Activated CD4-positive, alpha-beta T cell treated with anti-CD3 and anti-CD28 coated beads, Interleukin-2, amount 10 ng/mL, durations not matched to agents 7 days and 5 days (primary cell): ENCODE data around the gene EIF4G3. TPM values are rescaled to one million over a fixed set of nuclear protein-coding genes. Genes with fewer than 3 reads are reported as not detected.
A peak's percentile ranks its signal among the peaks of the same experiment; 100 is the strongest.
"Not testable (repeated sequence)": the region's sequence is repeated elsewhere in the genome, so short reads cannot be mapped to it uniquely, and the experiment has no call there.

Experiments
- CTCF ChIA-PET: fragments of 350-600 bp; sonication (Branson Sonifier 250); formaldehyde crosslinking; loops from one replicate; lab custom pipeline; 2021; ENCODE audit warnings: antibody characterized with exemption; lab: Charles Lee
- POLR2A ChIA-PET: fragments of 350-600 bp; sonication (Branson Sonifier 250); formaldehyde crosslinking; loops from one replicate; lab custom pipeline; 2021; ENCODE audit warnings: antibody characterized with exemption; lab: Charles Lee
- DNase-seq: peaks from one replicate; pipeline ENCODE4 v3.0.0-alpha.2; 2020
- H3K27ac Mint-ChIP-seq: one replicate; pipeline ENCODE4 v1.8.0; 2021; ENCODE audit warnings: mild to moderate bottlenecking, moderate library complexity, mixed read lengths
- H3K27me3 Mint-ChIP-seq: one replicate; pipeline ENCODE4 v1.8.0; 2021; ENCODE audit warnings: mixed read lengths
- H3K36me3 Mint-ChIP-seq: one replicate; pipeline ENCODE4 v1.8.0; 2021; ENCODE audit warnings: low read depth, mixed read lengths
- H3K4me1 Mint-ChIP-seq: one replicate; pipeline ENCODE4 v1.8.0; 2021; ENCODE audit warnings: mixed read lengths
- H3K4me3 Mint-ChIP-seq: one replicate; pipeline ENCODE4 v1.8.0; 2021; ENCODE audit warnings: mild to moderate bottlenecking, moderate library complexity, mixed read lengths
- H3K9me3 Mint-ChIP-seq: one replicate; pipeline ENCODE4 v1.8.0; 2021; ENCODE audit warnings: mixed read lengths
- total RNA-seq, 2 experiments: library from RNA; stranded (reverse); gene quantifications; one replicate each; pipeline ENCODE4 v1.2.3, GENCODE V29; 2021

Gene EIF4G3
- total RNA-seq, 2 experiments from 2014 or later: 23.8 to 31.5 TPM

GRCh38 chr1:20947409-20947808, 229.3 kb downstream of the EIF4G3 start:
- Mint-ChIP-seq H3K27ac (peak overlapping the region; percentile 39), H3K4me1 (no peaks in the 10 kb centered on the region), H3K27me3 (no peaks in the 10 kb centered on the region), H3K36me3 (no peaks in the 10 kb centered on the region), H3K9me3 (no peaks in the 10 kb centered on the region), H3K4me3 (no peak overlapping the region)
- CTCF ChIA-PET: interaction anchor here (0.7 kb wide), 2 partner anchors 416 to 1157 kb away, joined by 3 to 4 read pairs; no protein-coding TSS in a partner anchor
- no peak for DNase-seq
- POLR2A ChIA-PET: interaction anchor here (0.7 kb wide), 1 partner anchor 305 kb away, joined by 3 read pairs; no protein-coding TSS in a partner anchor

GRCh38 chr1:20936621-20937020, 240.1 kb downstream of the EIF4G3 start:
- ChIA-PET POLR2A (interaction anchor here (0.6 kb wide), 1 partner anchor 10 kb away, joined by 9 read pairs; no protein-coding TSS in a partner anchor), CTCF (no interaction called here)
- DNase-seq: no peak
- Mint-ChIP-seq H3K9me3 (no peaks in the 10 kb centered on the region), H3K27me3 (no peaks in the 10 kb centered on the region), H3K27ac (no peak overlapping the region), H3K4me3 (no peak overlapping the region), H3K4me1 (peaks cover 19% of the 10 kb centered on the region), H3K36me3 (peaks cover 4% of the 10 kb centered on the region)

GRCh38 chr1:20936216-20936615, 240.5 kb downstream of the EIF4G3 start:
- Mint-ChIP-seq H3K9me3 (peaks cover under 1% of the 10 kb centered on the region), H3K36me3 (peaks cover 2% of the 10 kb centered on the region), H3K27me3 (no peaks in the 10 kb centered on the region), H3K4me1 (peaks cover 21% of the 10 kb centered on the region), H3K27ac (no peak overlapping the region), H3K4me3 (no peak overlapping the region)
- ChIA-PET CTCF (no interaction called here), POLR2A (no interaction called here)
- no peak for DNase-seq

- DNase-seq: no peak
- no peaks in the 10 kb centered on the region for H3K36me3 Mint-ChIP-seq
- no peaks in the 10 kb centered on the region for H3K27me3 Mint-ChIP-seq
- H3K27ac Mint-ChIP-seq: no peak overlapping the region
- no peak overlapping the region for H3K4me3 Mint-ChIP-seq
- peaks cover 24% of the 10 kb centered on the region for H3K4me1 Mint-ChIP-seq
- POLR2A ChIA-PET: no interaction called here
- H3K9me3 Mint-ChIP-seq: peaks cover 2% of the 10 kb centered on the region
- CTCF ChIA-PET: no interaction called here
These were observed 241.0 kb downstream of the EIF4G3 start for GRCh38 chr1:20935717-20936116.

GRCh38 chr1:20932437-20932977, 244.2 kb downstream of the EIF4G3 start:
- no peak for DNase-seq
- Mint-ChIP-seq H3K4me3 (no peak overlapping the region), H3K9me3 (peaks cover 2% of the 10 kb centered on the region), H3K36me3 (peaks cover 2% of the 10 kb centered on the region), H3K27ac (peak overlapping the region; percentile 60), H3K27me3 (no peaks in the 10 kb centered on the region), H3K4me1 (peaks cover 24% of the 10 kb centered on the region)
- ChIA-PET CTCF (interaction anchor here (0.6 to 1.2 kb wide), 3 partner anchors 14 to 24 kb away, joined by 3 to 5 read pairs (median 4); no protein-coding TSS in a partner anchor), POLR2A (no interaction called here)

- no peak overlapping the region for H3K4me3 Mint-ChIP-seq
- ChIA-PET POLR2A (no interaction called here), CTCF (interaction anchor here (0.6 to 1.2 kb wide), 3 partner anchors 14 to 25 kb away, joined by 3 to 5 read pairs (median 4); no protein-coding TSS in a partner anchor)
- peaks cover 24% of the 10 kb centered on the region for H3K4me1 Mint-ChIP-seq
- no peaks in the 10 kb centered on the region for H3K27me3 Mint-ChIP-seq
- H3K27ac Mint-ChIP-seq: peak overlapping the region; percentile 60
- no peak for DNase-seq
- peaks cover 2% of the 10 kb centered on the region for H3K9me3 Mint-ChIP-seq
- peaks cover 2% of the 10 kb centered on the region for H3K36me3 Mint-ChIP-seq
These were observed 244.7 kb downstream of the EIF4G3 start for GRCh38 chr1:20931930-20932436.

- peaks cover 2% of the 10 kb centered on the region for H3K9me3 Mint-ChIP-seq
- CTCF ChIA-PET: no interaction called here
These were observed 246.3 kb downstream of the EIF4G3 start for GRCh38 chr1:20930427-20930826.

GRCh38 chr1:20928146-20928545, 248.6 kb downstream of the EIF4G3 start:
- Mint-ChIP-seq H3K4me3 (no peak overlapping the region), H3K9me3 (peaks cover 2% of the 10 kb centered on the region), H3K4me1 (peaks cover 19% of the 10 kb centered on the region), H3K36me3 (peaks cover 2% of the 10 kb centered on the region), H3K27me3 (no peaks in the 10 kb centered on the region), H3K27ac (no peak overlapping the region)
- CTCF ChIA-PET: no interaction called here
- no peak for DNase-seq
- POLR2A ChIA-PET: no interaction called here

More at GRCh38 chr1:20930427-20930826, 246.3 kb downstream of the EIF4G3 start:
- Mint-ChIP-seq H3K4me3 (no peak overlapping the region), H3K27me3 (no peaks in the 10 kb centered on the region), H3K36me3 (peaks cover 2% of the 10 kb centered on the region), H3K4me1 (peaks cover 24% of the 10 kb centered on the region), H3K27ac (no peak overlapping the region)
- no peak for DNase-seq
- POLR2A ChIA-PET: no interaction called here

GRCh38 chr1:20921285-20921684, 255.4 kb downstream of the EIF4G3 start:
- POLR2A ChIA-PET: interaction anchor here (0.6 kb wide), 1 partner anchor 444 kb away, joined by 3 read pairs; no protein-coding TSS in a partner anchor
- no peaks in the 10 kb centered on the region for H3K27me3 Mint-ChIP-seq
- CTCF ChIA-PET: no interaction called here
- H3K27ac Mint-ChIP-seq: no peak overlapping the region
- no peaks in the 10 kb centered on the region for H3K9me3 Mint-ChIP-seq
- no peak overlapping the region for H3K4me3 Mint-ChIP-seq
- H3K4me1 Mint-ChIP-seq: no peaks in the 10 kb centered on the region
- DNase-seq: no peak
- H3K36me3 Mint-ChIP-seq: no peaks in the 10 kb centered on the region

GRCh38 chr1:20913242-20913641, 263.5 kb downstream of the EIF4G3 start:
- H3K27me3 Mint-ChIP-seq: no peaks in the 10 kb centered on the region
- no peak overlapping the region for H3K27ac Mint-ChIP-seq
- H3K36me3 Mint-ChIP-seq: no peaks in the 10 kb centered on the region
- no peaks in the 10 kb centered on the region for H3K4me1 Mint-ChIP-seq
- H3K9me3 Mint-ChIP-seq: no peaks in the 10 kb centered on the region
- H3K4me3 Mint-ChIP-seq: no peak overlapping the region
- POLR2A ChIA-PET: no interaction called here
- no peak for DNase-seq
- CTCF ChIA-PET: interaction anchor here (0.7 to 1.3 kb wide), 2 partner anchors 19 to 1302 kb away, joined by 3 read pairs; no protein-coding TSS in a partner anchor

GRCh38 chr1:20907526-20907925, 269.2 kb downstream of the EIF4G3 start:
- H3K27ac Mint-ChIP-seq, POLR2A ChIA-PET, H3K36me3 Mint-ChIP-seq, H3K4me3 Mint-ChIP-seq, DNase-seq, H3K4me1 Mint-ChIP-seq, H3K27me3 Mint-ChIP-seq, CTCF ChIA-PET, H3K9me3 Mint-ChIP-seq: not testable (repeated sequence)

GRCh38 chr1:20903437-20903836, 273.3 kb downstream of the EIF4G3 start:
- Mint-ChIP-seq H3K27ac (no peak overlapping the region), H3K4me1 (no peaks in the 10 kb centered on the region), H3K4me3 (no peak overlapping the region), H3K27me3 (no peaks in the 10 kb centered on the region), H3K36me3 (peaks cover 1% of the 10 kb centered on the region), H3K9me3 (no peaks in the 10 kb centered on the region)
- POLR2A ChIA-PET: no interaction called here
- CTCF ChIA-PET: interaction anchor here (1.0 to 1.1 kb wide), 2 partner anchors 8 to 138 kb away, joined by 3 read pairs; no protein-coding TSS in a partner anchor
- no peak for DNase-seq

GRCh38 chr1:20900056-20900455, 276.6 kb downstream of the EIF4G3 start:
- ChIA-PET CTCF (interaction anchor here (0.5 kb wide), 1 partner anchor 100 kb away, joined by 4 read pairs; no protein-coding TSS in a partner anchor), POLR2A (no interaction called here)
- H3K9me3 Mint-ChIP-seq: no peaks in the 10 kb centered on the region

More at GRCh38 chr1:20900056-20900455, 276.6 kb downstream of the EIF4G3 start:
- Mint-ChIP-seq H3K4me1 (no peaks in the 10 kb centered on the region), H3K36me3 (peaks cover 1% of the 10 kb centered on the region), H3K4me3 (no peak overlapping the region), H3K27me3 (no peaks in the 10 kb centered on the region), H3K27ac (no peak overlapping the region)
- no peak for DNase-seq
